C4-2B (cell line): Measurements from ENCODE around the gene MAFG.

Experiments
- ZFX ChIP-seq: fragments of 450-650 bp; IDR thresholded peaks from 2 replicates; pipeline ENCODE4 v1.6.1; 2017
- TF ChIP-seq, protein P1 (sequence below): fragments of 450-650 bp; conservative IDR thresholded peaks from 2 replicates; pipeline ENCODE4 v1.5.1; 2017; ENCODE audit warnings: mild to moderate bottlenecking

DNA sequence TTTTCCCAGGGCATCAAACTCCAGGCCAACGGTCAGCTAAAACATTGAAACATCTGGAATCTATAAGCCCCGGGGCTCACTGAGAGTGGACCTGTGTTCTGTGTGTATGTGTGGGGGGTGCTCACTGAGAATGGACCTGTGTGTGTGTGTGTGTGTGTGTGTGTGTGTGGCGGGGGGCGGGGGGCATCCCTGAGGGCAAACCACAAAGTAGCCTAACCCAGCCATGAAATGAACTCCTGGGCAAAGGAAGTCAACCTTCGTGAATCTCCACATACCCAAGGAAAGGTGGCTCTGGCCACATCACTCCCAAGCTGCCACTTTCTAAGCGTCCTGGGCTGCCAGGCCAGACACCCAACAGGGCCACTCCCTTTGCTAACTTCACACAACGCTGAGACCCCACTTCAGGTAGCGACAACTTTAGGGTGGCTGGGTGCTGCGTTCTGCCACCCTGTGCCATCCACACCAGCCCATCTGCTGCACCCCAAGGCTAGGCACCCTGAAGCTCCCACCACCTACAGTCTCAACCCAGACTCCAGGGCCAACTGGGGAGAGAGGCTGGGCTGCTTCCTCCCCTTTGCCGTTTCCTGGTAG, 1.6 kb downstream of the MAFG start:
- TF ChIP-seq ZFX: no peak
- TF ChIP-seq, protein P1, sequence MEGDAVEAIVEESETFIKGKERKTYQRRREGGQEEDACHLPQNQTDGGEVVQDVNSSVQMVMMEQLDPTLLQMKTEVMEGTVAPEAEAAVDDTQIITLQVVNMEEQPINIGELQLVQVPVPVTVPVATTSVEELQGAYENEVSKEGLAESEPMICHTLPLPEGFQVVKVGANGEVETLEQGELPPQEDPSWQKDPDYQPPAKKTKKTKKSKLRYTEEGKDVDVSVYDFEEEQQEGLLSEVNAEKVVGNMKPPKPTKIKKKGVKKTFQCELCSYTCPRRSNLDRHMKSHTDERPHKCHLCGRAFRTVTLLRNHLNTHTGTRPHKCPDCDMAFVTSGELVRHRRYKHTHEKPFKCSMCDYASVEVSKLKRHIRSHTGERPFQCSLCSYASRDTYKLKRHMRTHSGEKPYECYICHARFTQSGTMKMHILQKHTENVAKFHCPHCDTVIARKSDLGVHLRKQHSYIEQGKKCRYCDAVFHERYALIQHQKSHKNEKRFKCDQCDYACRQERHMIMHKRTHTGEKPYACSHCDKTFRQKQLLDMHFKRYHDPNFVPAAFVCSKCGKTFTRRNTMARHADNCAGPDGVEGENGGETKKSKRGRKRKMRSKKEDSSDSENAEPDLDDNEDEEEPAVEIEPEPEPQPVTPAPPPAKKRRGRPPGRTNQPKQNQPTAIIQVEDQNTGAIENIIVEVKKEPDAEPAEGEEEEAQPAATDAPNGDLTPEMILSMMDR: no peak
